Raji (cell line): Measurements from ENCODE around the gene MMP15.

Experiments
- POLR2A ChIP-seq: IDR thresholded peaks from 2 replicates; pipeline ENCODE4 v1.6.1; 2011; ENCODE audit warnings: low read depth, low read length, control low read depth; ENCODE audit not compliant: insufficient read depth

Gene MMP15

GRCh38 chr16:58025351-58026138 lies at the start of gene MMP15:
MMP15 (plus strand) TSS chr16:58025754; CDS start chr16:58026351, 597 bp downstream.
- no peak for TF ChIP-seq POLR2A

DNA sequence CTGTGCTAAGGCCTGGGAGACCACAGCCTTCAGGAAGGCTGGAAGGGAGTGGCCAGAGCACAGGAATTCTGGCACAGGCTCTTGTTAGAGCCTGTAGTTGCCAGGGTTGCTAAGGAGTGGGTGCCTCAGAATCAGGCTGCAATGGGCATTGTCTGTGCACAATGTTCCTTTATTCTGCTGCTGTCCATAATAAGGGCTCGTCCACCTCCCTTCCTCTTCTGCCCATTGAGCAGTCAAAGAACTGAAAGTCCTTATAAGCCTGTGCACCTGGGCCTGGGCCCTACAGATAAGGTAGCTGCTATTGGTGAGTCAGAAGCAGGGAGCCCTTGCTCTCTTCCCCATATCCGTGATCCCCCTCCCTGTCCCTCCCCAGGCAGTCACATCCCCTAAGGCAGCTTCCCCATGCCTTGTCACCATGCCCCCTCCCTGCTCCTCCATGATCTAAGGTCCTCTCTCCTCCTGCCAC lies 49.2 kb upstream of the MMP15 start:
- no peak for TF ChIP-seq POLR2A

GRCh38 chr16:57977418-57978069 lies 48.0 kb upstream of the MMP15 start:
- TF ChIP-seq POLR2A, result no peak

DNA sequence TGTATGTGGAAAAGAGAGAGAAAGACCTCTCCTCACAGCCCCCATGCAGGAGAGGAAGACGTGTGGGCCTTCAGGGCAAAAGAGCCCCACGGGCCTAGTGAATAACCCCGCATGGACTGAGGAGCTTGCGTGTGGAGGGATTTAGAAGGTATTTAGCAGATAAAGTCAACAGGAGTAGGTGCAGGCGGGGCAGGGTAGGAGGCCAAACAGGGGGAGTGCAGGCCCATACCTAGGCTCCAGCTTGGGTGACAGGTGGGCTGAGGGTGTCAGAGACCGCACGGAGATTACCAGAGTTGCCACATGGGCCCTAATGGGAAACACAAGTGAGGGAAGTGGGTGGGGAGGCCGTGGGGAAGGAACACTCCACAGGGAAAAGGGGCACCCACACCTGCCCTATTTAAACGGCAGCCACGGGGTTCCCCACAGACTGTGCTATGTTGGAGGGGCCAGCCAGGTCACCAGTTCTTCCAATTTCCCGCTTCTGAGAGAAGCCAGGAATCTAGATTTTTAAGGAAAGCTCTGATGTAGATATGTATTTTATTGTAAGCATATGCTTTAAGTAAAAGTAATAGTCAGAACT lies 46.5 kb upstream of the MMP15 start:
- TF ChIP-seq POLR2A, result no peak

GRCh38 chr16:57981636-57982035 lies 43.9 kb upstream of the MMP15 start:
- no peak for TF ChIP-seq POLR2A

DNA sequence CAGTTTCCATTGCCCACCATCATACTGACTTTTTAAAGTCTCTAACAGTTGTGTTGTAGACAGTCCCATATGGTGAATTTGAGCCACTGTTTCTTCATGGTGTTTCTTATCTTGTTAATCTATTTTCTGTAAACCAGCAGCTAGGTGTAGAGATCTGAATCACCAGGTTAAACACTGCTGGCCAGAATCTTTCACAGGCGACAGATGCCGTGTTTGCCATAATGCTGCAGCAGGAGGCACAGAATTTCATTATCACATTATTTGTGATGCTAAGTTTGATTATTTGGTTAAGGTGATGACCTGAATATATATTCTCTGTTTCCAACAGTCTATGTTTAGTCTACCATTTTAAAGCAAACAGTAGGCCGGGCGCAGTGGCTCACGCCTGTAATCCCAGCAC lies 43.2 kb upstream of the MMP15 start:
- TF ChIP-seq POLR2A, result no peak

- TF ChIP-seq POLR2A, result no peak
Observed at GRCh38 chr16:57984443-57985203, 40.9 kb upstream of the MMP15 start.

DNA sequence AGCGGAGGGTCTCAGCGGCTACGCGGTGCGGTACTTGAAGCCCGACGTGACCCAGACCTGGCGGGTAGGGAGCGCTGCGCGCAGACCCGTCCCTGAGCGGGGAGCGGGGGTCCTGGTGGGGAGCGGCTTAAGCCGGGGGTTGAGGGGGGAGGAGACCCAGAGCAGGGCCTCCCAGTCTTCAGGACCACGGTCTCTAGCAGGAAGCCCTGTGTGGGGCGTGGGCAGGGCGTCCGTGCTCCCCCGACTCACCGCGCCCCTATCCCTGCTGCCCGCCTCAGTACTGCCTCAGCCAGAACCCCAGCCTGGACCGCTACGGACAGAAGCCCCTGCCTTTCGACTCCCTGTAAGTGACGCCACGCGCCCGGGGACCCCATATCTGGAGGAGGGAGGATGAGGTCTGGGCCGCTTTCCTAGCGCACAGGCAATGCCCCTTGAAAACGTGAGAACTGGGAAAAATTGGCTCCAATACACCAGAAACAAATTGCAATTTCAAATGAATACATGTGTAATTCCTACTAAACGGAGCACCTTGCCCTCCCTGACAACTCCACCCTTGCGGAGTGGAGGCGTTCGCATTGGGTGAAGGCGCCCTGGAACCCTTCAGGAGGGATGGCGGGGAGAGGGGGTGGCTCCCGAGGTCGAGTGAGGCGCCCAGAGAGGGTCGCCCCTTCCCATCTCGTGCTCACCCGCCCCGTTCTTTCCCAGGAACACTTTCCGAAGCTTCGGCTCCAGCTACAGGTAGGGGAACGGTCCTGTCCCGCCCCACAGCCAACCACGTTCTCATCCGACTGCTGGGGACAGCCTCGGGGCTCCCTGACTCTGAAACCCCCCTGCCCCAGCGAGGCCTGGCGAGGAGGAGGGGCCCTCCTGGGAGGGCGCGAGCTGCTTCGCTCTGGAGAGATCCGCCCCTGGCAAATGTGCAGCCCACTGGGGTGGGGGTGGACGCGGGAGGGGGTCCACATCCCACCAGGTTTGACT lies 40.1 kb upstream of the MMP15 start:
- TF ChIP-seq POLR2A, result no peak

GRCh38 chr16:57986196-57986595 lies 39.4 kb upstream of the MMP15 start:
- no peak for TF ChIP-seq POLR2A

DNA sequence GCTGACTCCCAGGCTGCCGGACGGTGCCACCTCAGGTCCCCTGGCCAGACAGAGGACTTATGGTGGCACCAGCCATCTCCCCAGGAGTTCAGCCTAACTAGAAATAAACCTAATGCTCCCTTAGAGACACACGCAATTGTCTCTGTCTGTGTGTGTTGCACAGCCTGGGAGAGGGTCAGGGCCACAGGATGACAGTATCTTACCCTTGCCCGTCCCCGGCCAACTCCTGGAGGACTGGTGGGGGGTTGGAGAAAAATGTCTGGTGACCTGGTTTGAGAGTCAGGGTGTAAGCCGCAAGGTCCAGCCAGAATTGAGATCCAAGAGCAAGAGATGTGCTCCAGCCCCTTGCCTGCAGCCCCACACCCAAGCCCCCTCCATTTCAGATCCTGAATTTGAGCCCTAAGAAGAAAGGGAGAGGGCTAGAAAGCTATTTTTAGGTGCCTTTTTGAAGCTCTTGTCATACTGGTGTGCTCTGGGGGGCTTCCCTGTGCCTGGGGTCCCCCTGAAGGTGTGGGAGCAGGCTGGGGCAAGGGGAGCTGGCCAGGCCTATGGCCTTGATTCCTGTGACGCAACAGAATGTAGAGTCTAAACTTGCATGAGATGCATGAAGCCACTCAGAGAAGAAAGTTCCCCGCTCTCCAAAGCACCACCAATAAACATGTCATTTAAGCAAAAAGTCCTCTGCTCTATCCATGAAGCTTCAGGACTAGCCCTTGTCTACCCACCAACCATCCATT lies 37.9 kb upstream of the MMP15 start:
- no peak for TF ChIP-seq POLR2A

DNA sequence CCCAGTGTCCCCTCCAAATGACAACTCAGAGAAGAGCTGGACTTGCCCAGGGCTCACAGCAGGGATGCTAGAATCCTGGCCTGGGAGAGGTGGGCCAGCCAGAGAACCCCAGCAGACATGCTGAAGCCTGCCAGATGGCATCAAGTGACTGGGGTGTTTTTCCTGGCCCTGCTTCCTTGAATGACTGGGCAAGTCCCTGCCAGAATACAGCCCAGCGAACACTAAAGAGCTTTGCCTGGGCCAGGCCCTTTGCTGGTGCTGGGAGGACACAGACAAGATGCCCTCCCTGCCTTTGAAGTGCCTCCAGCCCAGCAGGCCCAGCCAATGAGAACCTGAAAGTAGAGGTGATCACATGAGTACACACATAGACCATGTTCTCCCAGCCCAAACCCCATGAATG lies 36.6 kb upstream of the MMP15 start:
- no peak for TF ChIP-seq POLR2A

- no peak for TF ChIP-seq POLR2A
Observed at GRCh38 chr16:57991551-57992059, 33.9 kb upstream of the MMP15 start.

DNA sequence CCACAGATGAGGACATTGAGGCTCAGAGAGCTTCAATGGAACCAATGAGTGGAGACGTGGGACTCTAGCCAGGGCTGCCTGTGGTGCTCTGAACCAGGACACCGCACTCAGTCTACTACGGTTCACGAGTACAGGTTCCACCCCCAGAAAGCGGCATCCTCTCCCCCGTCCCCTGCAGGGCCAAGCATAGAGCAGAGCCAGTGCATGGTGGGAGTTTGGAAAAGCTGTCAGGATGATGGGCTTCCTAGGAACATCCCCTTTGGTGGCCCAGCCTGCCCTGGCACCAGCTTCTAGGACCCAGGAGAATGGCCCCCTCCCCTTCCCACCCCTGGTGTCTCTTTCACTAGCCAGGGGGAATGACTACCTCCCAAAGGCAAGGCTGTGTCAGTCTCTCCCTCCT lies 33.5 kb upstream of the MMP15 start:
- no peak for TF ChIP-seq POLR2A
